MCF 10A (cell line): ENCODE measurements around the gene MEX3A. TPM values are rescaled to one million over a fixed set of nuclear protein-coding genes. Genes with fewer than 3 reads are reported as not detected.
"Not testable (repeated sequence)": the region's sequence is repeated elsewhere in the genome, so short reads cannot be mapped to it uniquely, and the experiment has no call there.

Experiments used
- BruUV-seq: library from RNA; stranded (reverse); fragments of 400-500 nt; replicated peaks from 2 replicates; lab custom pipeline; 2021; lab: Mats Ljungman, UMichigan
- CTCF ChIA-PET: fragments of 300-600 bp; sonication (Branson Sonifier 250); formaldehyde crosslinking; extraction: SDS; loops from one replicate; lab custom pipeline; 2021; ENCODE audit warnings: antibody characterized with exemption, inconsistent platforms; lab: Yijun Ruan, JAX
- POLR2A ChIA-PET: fragments of 300-600, 350-650 bp; sonication (Branson Sonifier 250); formaldehyde crosslinking; extraction: SDS; loops from one replicate; lab custom pipeline; 2020; ENCODE audit warnings: antibody characterized with exemption, inconsistent platforms; lab: Yijun Ruan, JAX
- DNase-seq: peaks from one replicate; pipeline ENCODE4 v3.0.0-alpha.2; 2018; ENCODE audit not compliant: unreplicated experiment
- H3K27ac Mint-ChIP-seq: one replicate; pipeline ENCODE4 v1.8.0; 2022; ENCODE audit warnings: mild to moderate bottlenecking, low read depth, mixed read lengths; ENCODE audit not compliant: unreplicated experiment
- H3K27me3 Mint-ChIP-seq: one replicate; pipeline ENCODE4 v1.8.0; 2022; ENCODE audit warnings: mixed read lengths; ENCODE audit not compliant: insufficient read depth, unreplicated experiment
- H3K36me3 Mint-ChIP-seq: one replicate; pipeline ENCODE4 v1.8.0; 2022; ENCODE audit warnings: mild to moderate bottlenecking, moderate library complexity, mixed read lengths; ENCODE audit not compliant: insufficient read depth, unreplicated experiment
- H3K4me1 Mint-ChIP-seq: one replicate; pipeline ENCODE4 v1.8.0; 2022; ENCODE audit warnings: mixed read lengths; ENCODE audit not compliant: insufficient read depth, unreplicated experiment
- H3K4me3 Mint-ChIP-seq: one replicate; pipeline ENCODE4 v1.8.0; 2022; ENCODE audit warnings: mild to moderate bottlenecking, moderate library complexity, mixed read lengths; ENCODE audit not compliant: unreplicated experiment
- H3K9me3 Mint-ChIP-seq: one replicate; pipeline ENCODE4 v1.8.0; 2022; ENCODE audit warnings: mixed read lengths; ENCODE audit not compliant: unreplicated experiment
- CTCF ChIP-seq: fragments of 200-600 bp; IDR thresholded peaks from one replicate; pipeline ENCODE4 v1.8.0; 2022; ENCODE audit warnings: antibody characterized with exemption, mild to moderate bottlenecking; ENCODE audit not compliant: unreplicated experiment
- intact Hi-C: fragments of 100-400 bp; cut with micrococcal nuclease; formaldehyde crosslinking; loops from 2 replicates; pipeline ENCODE4 v1.14.1; 2022
- total RNA-seq: library from RNA; stranded (reverse); gene quantifications from 2 replicates; pipeline ENCODE4 v1.2.3, GENCODE V29; 2022

MEX3A gene
- total RNA-seq, 1 experiment from 2014 or later, result 0.91 TPM

- intact Hi-C loops, result no loop called here
- no peaks in the 10 kb centered on the region for H3K27me3 Mint-ChIP-seq
- H3K27ac Mint-ChIP-seq, result no peak overlapping the region
- no TSS peak for BruUV-seq
- POLR2A ChIA-PET, result interaction anchor here (0.6 to 1.3 kb wide), 3 partner anchors 135 to 1090 kb away, joined by 3 to 5 read pairs (median 5); partner anchors contain the start of gene KHDC4
- H3K36me3 Mint-ChIP-seq, result peaks cover 5% of the 10 kb centered on the region
- CTCF ChIA-PET, result interaction anchor here (0.8 to 2.3 kb wide), 3 partner anchors 9 to 134 kb away, joined by 3 to 10 read pairs (median 3); no protein-coding TSS in a partner anchor
- H3K4me1 Mint-ChIP-seq, result peaks cover 11% of the 10 kb centered on the region
- DNase-seq, result no peak
- H3K9me3 Mint-ChIP-seq, result no peaks in the 10 kb centered on the region
- no peak for TF ChIP-seq CTCF
- no peak overlapping the region for H3K4me3 Mint-ChIP-seq
These were observed 7.6 kb downstream of the MEX3A start for GRCh38 chr1:156074661-156075060.

- BruUV-seq, result no TSS peak
- POLR2A ChIA-PET, result interaction anchor here (1.3 to 1.4 kb wide), 3 partner anchors 10 to 141 kb away, joined by 3 to 4 read pairs (median 3); no protein-coding TSS in a partner anchor
- no peak overlapping the region for H3K4me3 Mint-ChIP-seq
- H3K4me1 Mint-ChIP-seq, result peaks cover 8% of the 10 kb centered on the region
- H3K9me3 Mint-ChIP-seq, result no peaks in the 10 kb centered on the region
- CTCF ChIA-PET, result interaction anchor here (0.8 to 2.3 kb wide), 3 partner anchors 8 to 84 kb away, joined by 3 to 10 read pairs (median 3); no protein-coding TSS in a partner anchor
- intact Hi-C loops, result no loop called here
- peaks cover 5% of the 10 kb centered on the region for H3K36me3 Mint-ChIP-seq
- no peaks in the 10 kb centered on the region for H3K27me3 Mint-ChIP-seq
- no peak for TF ChIP-seq CTCF
- no peak overlapping the region for H3K27ac Mint-ChIP-seq
- no peak for DNase-seq
These were observed 8.5 kb downstream of the MEX3A start for GRCh38 chr1:156073740-156074139.

- Mint-ChIP-seq H3K4me1 (peaks cover 6% of the 10 kb centered on the region), H3K27ac (no peak overlapping the region), H3K9me3 (no peaks in the 10 kb centered on the region), H3K36me3 (peaks cover 5% of the 10 kb centered on the region), H3K27me3 (no peaks in the 10 kb centered on the region), H3K4me3 (no peak overlapping the region)
- BruUV-seq, result no TSS peak
- ChIA-PET POLR2A (interaction anchor here (1.3 to 1.4 kb wide), 3 partner anchors 11 to 140 kb away, joined by 3 to 4 read pairs (median 3); no protein-coding TSS in a partner anchor), CTCF (interaction anchor here (0.6 to 2.3 kb wide), 7 partner anchors 8 to 795 kb away, joined by 3 to 10 read pairs (median 3); partner anchors contain the start of gene MEX3A)
- TF ChIP-seq CTCF, result no peak
- intact Hi-C loops, result no loop called here
- no peak for DNase-seq
These were observed 9.1 kb downstream of the MEX3A start for GRCh38 chr1:156073110-156073687.

GRCh38 chr1:156072251-156072650 lies 10.0 kb downstream of the MEX3A start:
- Mint-ChIP-seq H3K4me1 (peaks cover 6% of the 10 kb centered on the region), H3K36me3 (peaks cover 5% of the 10 kb centered on the region)

GRCh38 chr1:156071332-156071816 lies 10.9 kb downstream of the MEX3A start:
- H3K27me3 Mint-ChIP-seq, BruUV-seq, H3K27ac Mint-ChIP-seq, H3K4me3 Mint-ChIP-seq, intact Hi-C loops, DNase-seq, H3K4me1 Mint-ChIP-seq, H3K9me3 Mint-ChIP-seq, H3K36me3 Mint-ChIP-seq: not testable (repeated sequence)
- POLR2A ChIA-PET, result interaction anchor here (1.5 kb wide), 1 partner anchor 68 kb away, joined by 4 read pairs; no protein-coding TSS in a partner anchor
- CTCF ChIA-PET, result interaction anchor here (0.6 to 1.5 kb wide), 4 partner anchors 12 to 202 kb away, joined by 3 to 6 read pairs (median 4); no protein-coding TSS in a partner anchor

More at GRCh38 chr1:156072251-156072650, 10.0 kb downstream of the MEX3A start:
- DNase-seq, result no peak
- Mint-ChIP-seq H3K27me3 (no peaks in the 10 kb centered on the region), H3K4me3 (no peak overlapping the region), H3K27ac (no peak overlapping the region), H3K9me3 (no peaks in the 10 kb centered on the region)
- CTCF ChIA-PET, result interaction anchor here (0.6 to 1.5 kb wide), 2 partner anchors 53 to 58 kb away, joined by 5 read pairs; no protein-coding TSS in a partner anchor
- TF ChIP-seq CTCF, result no peak
- BruUV-seq, result no TSS peak
- POLR2A ChIA-PET, result interaction anchor here (1.3 to 1.4 kb wide), 2 partner anchors 19 to 139 kb away, joined by 3 read pairs; no protein-coding TSS in a partner anchor
- intact Hi-C loops, result no loop called here
